Right lung (tissue), 5 donors: ENCODE measurements around the gene LSR. TPM values are rescaled to one million over a fixed set of nuclear protein-coding genes. Genes with fewer than 3 reads are reported as not detected.
"Not testable (repeated sequence)": the region's sequence is repeated elsewhere in the genome, so short reads cannot be mapped to it uniquely, and the experiment has no call there.

Experiments
- DNase-seq, 2 donors: peaks; one replicate each; pipeline ENCODE4 v3.0.0-alpha.2; 2013
- polyA plus RNA-seq, 5 donors: library from polyadenylated mRNA; unstranded; fragments of 120-200 nt; gene quantifications; one replicate each; pipeline versions ENCODE4 v1.2.1 to v1.2.3, GENCODE V29; 2013; ENCODE audit warnings: inconsistent platforms in 1 of 5, low replicate concordance in 1 of 5; ENCODE audit not compliant: insufficient read length in 5 of 5, insufficient read depth in 1 of 5

LSR gene
- polyA plus RNA-seq, 5 donors: 43.5 to 76.2 (median 54.3) TPM

- DNase-seq: no peak
These were observed 35.6 kb downstream of the LSR start for GRCh38 chr19:35284153-35285094.

GRCh38 chr19:35285095-35285449 lies 36.3 kb downstream of the LSR start:
- no peak for DNase-seq

- DNase-seq: not testable (repeated sequence)
These were observed 36.7 kb downstream of the LSR start for GRCh38 chr19:35285465-35285864.

- DNase-seq: not testable (repeated sequence)
These were observed 37.3 kb downstream of the LSR start for GRCh38 chr19:35286101-35286500.

GRCh38 chr19:35287713-35288112 lies 38.9 kb downstream of the LSR start:
- no peak for DNase-seq

- DNase-seq: no peak
These were observed 39.5 kb downstream of the LSR start for GRCh38 chr19:35288331-35288730.

GRCh38 chr19:35288906-35289305 lies 40.1 kb downstream of the LSR start:
- DNase-seq: no peak

- no peak for DNase-seq
These were observed 41.8 kb downstream of the LSR start for GRCh38 chr19:35290381-35291127.

GRCh38 chr19:35291259-35291658 lies 42.5 kb downstream of the LSR start:
- no peak for DNase-seq

GRCh38 chr19:35291916-35292315 lies 43.1 kb downstream of the LSR start, which contains the start of gene MAG:
TSS of gene MAG (plus strand) at chr19:35292161. CDS start at chr19:35295409, 3,248 bp downstream.
- no peak for DNase-seq

- DNase-seq: no peak
These were observed 43.9 kb downstream of the LSR start for GRCh38 chr19:35292421-35293362.

GRCh38 chr19:35293363-35293739 lies 44.5 kb downstream of the LSR start:
- DNase-seq: no peak

GRCh38 chr19:35293808-35294207 lies 45.0 kb downstream of the LSR start:
- DNase-seq: no peak

- DNase-seq: no peak
These were observed 45.5 kb downstream of the LSR start for GRCh38 chr19:35294328-35294727.

GRCh38 chr19:35294859-35295791 lies 46.3 kb downstream of the LSR start:
- DNase-seq: no peak

- DNase-seq: no peak
These were observed 47.1 kb downstream of the LSR start for GRCh38 chr19:35295792-35296462.

GRCh38 chr19:35296644-35297514 lies 48.1 kb downstream of the LSR start:
- DNase-seq: no peak

- DNase-seq: no peak
These were observed 48.7 kb downstream of the LSR start for GRCh38 chr19:35297515-35297848.

GRCh38 chr19:35297922-35298321 lies 49.1 kb downstream of the LSR start:
- no peak for DNase-seq
